B cell (primary cell): Measurements from ENCODE around the gene CELA1. TPM values are rescaled to one million over a fixed set of nuclear protein-coding genes. Genes with fewer than 3 reads are reported as not detected.

Experiments used
- ATAC-seq: fragments of 200-7000 bp; cut with Tn5 transposase; one replicate; pipeline ENCODE4 v1.10.0; 2021; ENCODE audit warnings: low read depth, mild to moderate bottlenecking, moderate number of reproducible peaks, moderate library complexity
- CTCF ChIA-PET: fragments of 350-600 bp; sonication (Branson Sonifier 250); formaldehyde crosslinking; loops from one replicate; lab custom pipeline; 2021; ENCODE audit warnings: antibody characterized with exemption, inconsistent platforms; lab: Charles Lee
- POLR2A ChIA-PET: fragments of 350-600 bp; sonication (Branson Sonifier 250); formaldehyde crosslinking; loops from one replicate; lab custom pipeline; 2021; ENCODE audit warnings: antibody characterized with exemption; lab: Charles Lee
- DNase-seq: peaks from one replicate; pipeline ENCODE4 v3.0.0; 2013
- H2AFZ ChIP-seq: 2 replicates; pipeline ENCODE4 v1.6.1; 2012; ENCODE audit warnings: mild to moderate bottlenecking, low read depth, low read length; ENCODE audit not compliant: insufficient read depth, poor library complexity, severe bottlenecking
- H3K27ac ChIP-seq, 2 donors: 1 replicate in 1 of 2; 2 replicates in 1 of 2; pipeline ENCODE4 v1.5.1; 2012 to 2013; ENCODE audit warnings: low read length in 2 of 2, mild to moderate bottlenecking in 2 of 2, moderate library complexity in 1 of 2
- H3K27me3 ChIP-seq, 4 experiments: fragments of 200-600 bp in 1 of 4; sonication (generic) in 1 of 4; replicated peaks in 1 of 4; 1 replicate in 2 of 4; 2 replicates in 2 of 4; pipeline versions ENCODE4 v1.6.1 to v1.7.0; 2013 to 2016; ENCODE audit warnings: low read length in 3 of 4, mild to moderate bottlenecking in 2 of 4, mixed read lengths in 1 of 4, moderate library complexity in 1 of 4; ENCODE audit not compliant: insufficient read depth in 4 of 4, control insufficient read depth in 3 of 4; ENCODE audit errors: control extremely low read depth in 1 of 4
- H3K36me3 ChIP-seq, 2 experiments: replicated peaks in 1 of 2; 1 replicate in 1 of 2; 2 replicates in 1 of 2; pipeline versions ENCODE4 v1.6.1 to v1.7.1; 2013; ENCODE audit warnings: low read length in 1 of 2; ENCODE audit not compliant: insufficient read depth in 2 of 2, control insufficient read depth in 1 of 2; ENCODE audit errors: control extremely low read depth in 1 of 2, extremely low read depth in 1 of 2
- H3K4me1 ChIP-seq, 2 donors: fragments of 200-600 bp in 1 of 2; sonication (generic) in 1 of 2; 1 replicate in 1 of 2; 2 replicates in 1 of 2; pipeline versions ENCODE4 v1.5.1 to v1.6.1; 2013 to 2017; ENCODE audit warnings: low read length in 2 of 2; ENCODE audit not compliant: control insufficient read depth in 2 of 2, insufficient read depth in 2 of 2
- H3K4me2 ChIP-seq: replicated peaks from 2 replicates; pipeline ENCODE3; 2012; ENCODE audit warnings: mild to moderate bottlenecking, low read depth, low read length; ENCODE audit not compliant: poor library complexity, severe bottlenecking
- H3K4me3 ChIP-seq, 5 experiments: fragments of 200-600 bp in 1 of 5; sonication (generic) in 1 of 5; 1 replicate in 3 of 5; 2 replicates in 2 of 5; pipeline versions ENCODE4 v1.5.1 to v1.7.0; 2011 to 2016; ENCODE audit warnings: low read length in 4 of 5, mild to moderate bottlenecking in 4 of 5, low read depth in 2 of 5, control low read depth in 1 of 5, moderate library complexity in 1 of 5; ENCODE audit not compliant: insufficient read depth in 1 of 5; ENCODE audit errors: control extremely low read depth in 1 of 5, extremely low read depth in 1 of 5
- H3K79me2 ChIP-seq: fragments of 200-600 bp; sonication (generic); one replicate; pipeline ENCODE4 v1.6.0; 2016; ENCODE audit warnings: low read length; ENCODE audit not compliant: control insufficient read depth, insufficient read depth
- H3K9ac ChIP-seq: fragments of 200-600 bp; sonication (generic); 2 replicates; pipeline ENCODE4 v1.6.1; 2017; ENCODE audit warnings: mild to moderate bottlenecking, low read length, moderate library complexity
- H3K9me3 ChIP-seq, 3 donors: one replicate each; pipeline versions ENCODE4 v1.6.1 to v1.7.1; 2013; ENCODE audit warnings: low read length in 2 of 3; ENCODE audit not compliant: control insufficient read depth in 2 of 3, insufficient read depth in 1 of 3; ENCODE audit errors: control extremely low read depth in 1 of 3
- H4K20me1 ChIP-seq: 2 replicates; pipeline ENCODE4 v1.6.0; 2012; ENCODE audit warnings: mild to moderate bottlenecking, low read length; ENCODE audit not compliant: insufficient read depth, control insufficient read depth, poor library complexity, severe bottlenecking
- H3K27ac Mint-ChIP-seq: one replicate; pipeline ENCODE4 v1.8.0; 2021; ENCODE audit warnings: mixed read lengths
- H3K27me3 Mint-ChIP-seq: one replicate; pipeline ENCODE4 v1.8.0; 2021; ENCODE audit warnings: mixed read lengths
- H3K4me1 Mint-ChIP-seq: one replicate; pipeline ENCODE4 v1.8.0; 2021; ENCODE audit warnings: mixed read lengths
- H3K4me3 Mint-ChIP-seq: one replicate; pipeline ENCODE4 v1.8.0; 2021; ENCODE audit warnings: mixed read lengths
- H3K9me3 Mint-ChIP-seq: one replicate; pipeline ENCODE4 v1.8.0; 2022; ENCODE audit warnings: mixed read lengths; ENCODE audit not compliant: insufficient read depth
- CTCF ChIP-seq: fragments of 200-600 bp; IDR thresholded peaks from one replicate; pipeline ENCODE4 v1.8.0; 2022; ENCODE audit warnings: antibody characterized with exemption, mild to moderate bottlenecking
- EZH2 ChIP-seq: IDR thresholded peaks from 2 replicates; pipeline ENCODE4 v1.6.1; 2012; ENCODE audit warnings: borderline replicate concordance, low read depth, mild to moderate bottlenecking, moderate library complexity, low read length; ENCODE audit not compliant: insufficient read depth, poor library complexity, severe bottlenecking
- WGBS: methylation state at CpG from one replicate; pipeline ENCODE4 v1.1.5; 2013; ENCODE audit warnings: missing lambda C conversion rate; ENCODE audit not compliant: insufficient coverage; 5-methylcytosine and 5-hydroxymethylcytosine counted together
- intact Hi-C: fragments of 100-400 bp; cut with micrococcal nuclease; formaldehyde crosslinking; loops from one replicate; pipeline ENCODE4 v1.10.0; 2022
- polyA plus RNA-seq: library from polyadenylated mRNA; depleted of rRNA; stranded (reverse); fragments of >200 nt; gene quantifications from 2 replicates; pipeline ENCODE4 v1.2.3, GENCODE V29; 2012
- total RNA-seq, 2 donors: library from RNA; stranded (reverse); fragments of 120-200 nt in 1 of 2; gene quantifications; 1 replicate in 1 of 2; 2 replicates in 1 of 2; pipeline versions ENCODE4 v1.2.3 to v1.2.4, GENCODE V29; 2013 to 2022

CELA1 gene
- total and polyA plus RNA-seq, 2 donors (not counting 1 experiment from before 2014, with no cell fraction given), result not detected

DNA sequence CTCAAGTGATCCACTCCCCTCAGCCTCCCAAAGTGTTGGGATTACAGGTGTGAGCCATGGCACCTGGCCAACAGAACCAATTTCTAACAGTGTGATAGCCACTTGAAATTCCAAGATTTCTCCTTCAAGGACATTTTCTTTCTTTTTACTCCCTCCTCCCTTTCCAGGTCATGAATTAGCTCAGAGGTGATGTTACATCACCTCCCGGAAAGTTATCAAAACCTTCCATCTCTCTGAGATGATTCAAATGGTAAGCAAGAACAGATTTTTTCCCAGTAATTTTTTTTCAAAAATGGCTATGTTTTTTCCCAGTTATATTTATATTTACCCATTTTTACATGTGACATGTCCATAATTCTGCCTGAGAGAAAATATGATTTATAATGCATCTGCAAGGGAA lies 60.6 kb downstream of the CELA1 start:
- no peak overlapping the region for H3K4me3 ChIP-seq
- CTCF ChIA-PET, result interaction anchor here (1.3 kb wide), 1 partner anchor 55 kb away, joined by 4 read pairs; no protein-coding TSS in a partner anchor
- H3K27ac ChIP-seq, result no peak overlapping the region
- no peaks in the 10 kb centered on the region for H3K27me3 ChIP-seq
- H3K79me2 ChIP-seq, result no peaks in the 10 kb centered on the region
- ATAC-seq (no peak), DNase-seq (no peak)
- H3K9ac ChIP-seq, result no peak overlapping the region
- intact Hi-C loops, result no loop called here
- H3K36me3 ChIP-seq, result peaks cover 16 to 52% of the 10 kb centered on the region in 2 experiments
- H4K20me1 ChIP-seq, result no peaks in the 10 kb centered on the region
- POLR2A ChIA-PET, result no interaction called here
- Mint-ChIP-seq H3K4me1 (peaks cover 5% of the 10 kb centered on the region), H3K4me3 (no peak overlapping the region), H3K9me3 (no peaks in the 10 kb centered on the region), H3K27ac (no peak overlapping the region), H3K27me3 (no peaks in the 10 kb centered on the region)
- TF ChIP-seq CTCF (no peak), EZH2 (no peak)
- H3K4me1 ChIP-seq, result no peaks in the 10 kb centered on the region
- H3K4me2 ChIP-seq, result no peak overlapping the region
- no CpG with 5 or more reads among the region's 1 CpG for whole genome bisulfite sequencing
- no peaks in the 10 kb centered on the region for H3K9me3 ChIP-seq
- H2AFZ ChIP-seq, result no peak overlapping the region

GRCh38 chr12:51281202-51281924 lies 65.1 kb downstream of the CELA1 start:
- intact Hi-C loops, result no loop called here
- TF ChIP-seq EZH2 (no peak), CTCF (no peak)
- Histone ChIP-seq H3K79me2 (no peaks in the 10 kb centered on the region), H3K27ac (no peak overlapping the region), H3K36me3 (peaks cover 15 to 30% of the 10 kb centered on the region in 2 experiments), H3K27me3 (no peaks in the 10 kb centered on the region), H3K4me2 (no peak overlapping the region), H4K20me1 (no peaks in the 10 kb centered on the region), H2AFZ (no peak overlapping the region), H3K4me3 (no peak overlapping the region), H3K9me3 (no peaks in the 10 kb centered on the region), H3K9ac (no peak overlapping the region), H3K4me1 (no peaks in the 10 kb centered on the region)
- H3K27ac Mint-ChIP-seq, result no peak overlapping the region
- no peaks in the 10 kb centered on the region for H3K9me3 Mint-ChIP-seq
- ATAC-seq (no peak), DNase-seq (no peak)
- H3K4me1 Mint-ChIP-seq, result peaks cover 9% of the 10 kb centered on the region
- CTCF ChIA-PET, result interaction anchor here (0.9 kb wide), 1 partner anchor 37 kb away, joined by 3 read pairs; no protein-coding TSS in a partner anchor
- POLR2A ChIA-PET, result no interaction called here
- WGBS, result 93% methylated on average over 2 of the region's 4 CpGs
- no peaks in the 10 kb centered on the region for H3K27me3 Mint-ChIP-seq
- no peak overlapping the region for H3K4me3 Mint-ChIP-seq
